SW 1271 (cell line): ENCODE results near the gene CLCN1.
"Not testable (repeated sequence)": the region's sequence is repeated elsewhere in the genome, so short reads cannot be mapped to it uniquely, and the experiment has no call there.

Experiments used
- DNase-seq, 2 experiments: peaks; one replicate each; lab custom pipeline; 2025; lab: John Stamatoyannopoulos, UW

The CLCN1 gene

DNA sequence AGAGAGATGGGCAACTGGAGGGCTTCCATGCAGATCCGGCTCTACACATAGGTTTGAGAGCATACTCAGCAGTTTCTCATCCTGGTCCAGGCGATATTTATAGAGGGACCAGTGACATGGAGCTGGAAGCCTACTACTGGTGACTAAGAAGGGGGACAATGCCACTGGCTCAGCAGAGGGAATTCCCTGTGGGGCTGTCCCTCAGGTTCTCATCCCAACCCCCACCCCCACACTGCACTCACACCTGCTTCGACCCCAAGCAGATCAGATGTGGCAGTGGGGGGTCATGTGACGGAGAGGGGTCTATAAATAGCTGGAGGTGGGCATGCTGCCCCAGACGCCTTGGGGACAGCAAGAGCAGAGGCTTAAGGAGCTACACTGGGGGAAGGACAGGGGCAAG lies at the start of gene CLCN1:
CLCN1 (plus strand) TSS at position 336 of the 400 bp plus-strand sequence. CDS start 102 bp downstream, outside the sequence.
- no peak for DNase-seq

DNA sequence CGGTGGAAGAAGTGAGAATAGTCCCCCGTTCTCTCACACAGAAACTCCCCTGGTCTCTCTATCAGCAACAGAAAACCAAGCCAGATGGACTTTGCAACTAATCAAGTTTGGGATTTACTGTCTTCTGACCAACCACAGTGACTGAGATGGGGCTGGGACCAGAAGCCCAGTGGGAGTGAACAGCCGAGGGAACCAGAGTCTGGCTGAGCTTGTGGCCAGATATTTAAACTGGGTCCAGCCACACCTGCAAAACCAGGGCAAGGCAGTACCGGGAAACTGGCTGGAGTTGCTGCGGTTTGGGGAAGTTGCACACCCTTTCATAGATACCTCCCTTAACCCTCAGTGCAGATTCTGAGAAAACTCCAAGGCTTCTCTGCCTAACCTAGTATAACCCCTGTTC lies 46.7 kb upstream of the CLCN1 start:
- no peak for DNase-seq

DNA sequence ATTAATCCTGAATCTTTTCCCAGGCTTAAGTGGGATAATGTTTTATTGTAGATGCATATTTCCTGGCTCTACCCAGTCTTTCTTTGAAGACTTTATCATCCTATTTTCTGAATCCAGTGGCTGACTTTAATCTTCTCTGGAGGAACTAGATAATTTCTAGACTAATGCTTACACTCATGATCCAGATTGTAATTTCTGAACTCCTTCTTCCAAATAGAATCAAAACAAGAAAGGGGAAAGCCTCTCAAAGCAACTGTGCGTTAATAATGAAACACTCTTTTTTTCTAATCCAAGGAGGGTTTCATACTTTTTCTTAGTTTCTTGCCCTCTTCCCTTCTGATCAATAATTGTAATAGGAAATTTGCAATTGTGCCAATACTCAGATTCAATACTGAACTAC lies 44.7 kb upstream of the CLCN1 start:
- no peak for DNase-seq

DNA sequence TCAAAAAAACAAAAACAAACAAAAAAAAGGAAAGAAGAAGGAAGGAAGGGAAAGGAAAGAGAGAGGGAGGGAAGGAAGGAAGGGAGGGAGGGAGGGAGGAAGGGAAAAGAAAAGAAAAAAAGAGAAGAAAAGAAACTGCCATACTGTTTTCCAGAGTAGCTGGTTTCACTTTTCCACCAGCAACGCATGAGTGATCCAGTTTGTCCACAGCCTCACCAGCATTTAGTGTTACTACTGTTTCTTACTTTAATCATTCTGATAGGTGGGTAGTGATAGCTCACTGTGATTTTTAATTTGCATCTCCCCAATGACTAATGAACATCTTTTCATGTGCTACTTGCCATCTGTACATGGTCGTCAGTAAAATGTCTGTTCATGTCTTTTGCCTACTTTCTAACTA lies 43.0 kb upstream of the CLCN1 start:
- no peak for DNase-seq

DNA sequence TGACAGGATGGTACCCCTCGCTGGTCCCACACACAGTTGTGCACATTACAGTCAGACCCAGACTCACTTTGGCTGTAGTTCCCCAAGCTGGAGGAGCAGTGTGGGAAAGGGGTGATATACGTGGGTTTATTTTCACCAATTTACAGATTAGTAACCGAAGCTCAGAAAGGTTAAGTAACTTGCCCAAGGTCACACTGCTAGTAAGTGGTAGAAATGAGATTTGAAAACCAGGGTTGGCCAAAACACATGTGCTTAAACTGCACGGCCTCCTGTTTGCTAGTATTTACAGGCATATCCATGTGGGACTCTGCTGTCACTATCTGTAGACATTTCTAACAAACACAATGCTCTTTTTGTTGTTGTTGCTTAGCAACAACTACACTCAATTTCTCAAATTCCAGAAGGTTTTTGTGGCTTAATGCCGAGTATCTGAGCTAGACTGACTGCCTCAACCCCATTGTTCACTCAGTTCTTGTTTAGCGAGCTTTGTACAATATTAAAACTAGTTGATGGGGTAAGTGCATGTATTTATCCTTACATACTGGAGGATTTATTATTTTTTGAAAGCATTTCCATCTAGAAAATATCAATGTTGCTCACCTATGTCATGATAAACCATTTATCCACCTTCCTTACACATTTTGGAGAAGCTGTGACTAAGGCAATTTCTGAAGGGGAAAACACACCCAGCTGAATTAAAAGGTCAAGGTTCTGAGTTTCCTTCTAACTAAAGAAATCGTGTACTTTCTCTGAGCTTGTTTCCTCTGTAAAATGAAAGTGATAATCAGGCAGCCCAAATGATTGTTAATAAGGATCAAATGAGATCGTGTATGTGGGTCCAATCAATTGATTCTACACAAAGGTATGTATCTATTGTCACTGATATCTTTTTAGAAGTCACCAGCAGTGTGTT lies 36.5 kb upstream of the CLCN1 start:
- peak; percentile 19 to 61 for DNase-seq

DNA sequence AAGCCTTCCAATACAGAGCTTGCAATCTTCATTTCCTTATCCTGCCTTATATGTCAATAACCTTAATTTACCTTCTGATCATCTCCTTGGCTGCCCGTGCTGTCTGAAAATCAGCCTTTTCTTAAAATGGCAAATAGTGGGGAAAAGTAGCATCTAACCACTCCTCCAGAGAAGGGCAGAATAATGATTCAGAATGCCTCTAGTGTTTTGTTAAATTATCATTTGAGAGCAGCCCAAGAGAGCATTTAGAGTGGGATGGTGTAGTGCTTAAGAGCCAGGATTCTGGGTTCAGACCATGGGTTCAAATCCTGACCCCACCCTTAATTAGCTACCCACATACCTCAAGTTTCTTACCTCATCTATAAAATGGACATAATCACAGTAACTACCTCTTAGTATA lies 35.8 kb upstream of the CLCN1 start:
- DNase-seq = no peak

DNA sequence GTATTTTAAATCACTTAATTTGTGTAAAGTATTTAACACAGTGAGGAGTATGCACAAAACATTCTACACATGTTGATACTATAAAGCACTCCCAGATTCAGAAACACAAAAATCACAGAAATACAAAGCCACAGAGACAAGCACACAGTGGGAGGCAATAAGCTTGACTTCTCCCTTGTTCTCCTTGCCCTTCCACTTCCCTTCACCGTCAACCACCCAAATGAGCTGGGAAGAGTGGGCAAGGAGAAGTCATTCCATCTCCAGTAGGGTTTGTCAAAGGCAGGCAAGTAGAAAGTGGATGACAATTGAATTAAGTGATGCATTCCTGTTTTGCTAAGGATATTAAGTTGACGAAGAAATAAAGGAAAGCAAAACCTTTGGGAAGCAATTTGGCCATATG lies 35.3 kb upstream of the CLCN1 start:
- DNase-seq = no peak

DNA sequence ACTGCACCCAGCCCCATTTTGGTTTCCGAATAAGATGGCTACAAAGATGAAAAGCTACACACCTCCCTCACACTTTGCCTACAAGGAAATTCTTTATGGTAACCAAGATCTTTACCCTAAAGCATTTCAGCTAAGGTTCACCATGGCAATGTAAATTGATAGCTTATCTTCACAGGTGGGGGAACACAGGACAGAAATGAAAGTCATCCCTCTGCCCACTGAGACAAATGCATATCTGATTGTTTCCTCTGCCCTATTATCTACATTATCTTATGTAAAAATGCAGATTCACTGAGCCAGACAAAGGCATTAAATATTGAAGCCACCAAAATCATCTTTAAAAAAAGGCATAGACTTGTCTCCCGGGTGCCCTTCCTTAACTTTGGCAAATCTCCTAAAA lies 34.4 kb upstream of the CLCN1 start:
- DNase-seq = no peak

DNA sequence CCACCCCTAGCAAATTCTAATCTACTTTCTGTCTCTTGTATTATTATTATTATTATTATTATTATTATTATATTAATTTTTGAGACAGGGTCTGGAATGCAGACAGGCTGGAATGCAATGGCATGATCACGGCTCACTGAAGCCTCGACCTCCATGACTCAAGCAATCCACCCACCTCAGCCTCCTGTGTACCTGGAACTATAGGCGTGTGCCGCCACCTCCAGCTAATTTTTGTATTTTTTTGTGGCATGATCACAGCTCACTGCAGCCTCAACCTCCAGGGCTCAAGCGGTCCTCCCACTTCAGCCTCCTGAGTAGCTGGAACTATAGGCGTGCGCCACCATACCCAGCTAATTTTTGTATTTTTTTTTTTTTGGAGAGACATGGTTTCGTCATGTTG lies 33.8 kb upstream of the CLCN1 start:
- no peak for DNase-seq

DNA sequence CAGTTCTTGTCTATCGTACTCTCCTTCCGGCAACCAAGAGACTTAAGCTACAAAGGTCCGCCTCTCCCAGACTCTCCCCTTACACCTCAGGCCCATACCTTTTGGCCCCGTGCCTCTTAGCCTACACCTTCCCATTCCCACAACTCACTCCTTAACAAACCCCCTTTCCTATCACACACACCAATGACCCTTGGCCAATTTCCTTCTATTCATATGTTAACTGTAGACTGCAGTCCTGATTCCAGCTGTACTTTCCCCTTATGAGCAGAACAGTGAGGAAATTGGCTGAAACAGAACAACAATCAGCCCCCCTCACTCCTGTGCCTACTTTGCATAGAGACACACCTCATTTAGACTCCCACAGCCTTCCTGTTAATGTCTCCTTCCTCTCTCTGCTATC lies 32.5 kb upstream of the CLCN1 start:
- DNase-seq = no peak

DNA sequence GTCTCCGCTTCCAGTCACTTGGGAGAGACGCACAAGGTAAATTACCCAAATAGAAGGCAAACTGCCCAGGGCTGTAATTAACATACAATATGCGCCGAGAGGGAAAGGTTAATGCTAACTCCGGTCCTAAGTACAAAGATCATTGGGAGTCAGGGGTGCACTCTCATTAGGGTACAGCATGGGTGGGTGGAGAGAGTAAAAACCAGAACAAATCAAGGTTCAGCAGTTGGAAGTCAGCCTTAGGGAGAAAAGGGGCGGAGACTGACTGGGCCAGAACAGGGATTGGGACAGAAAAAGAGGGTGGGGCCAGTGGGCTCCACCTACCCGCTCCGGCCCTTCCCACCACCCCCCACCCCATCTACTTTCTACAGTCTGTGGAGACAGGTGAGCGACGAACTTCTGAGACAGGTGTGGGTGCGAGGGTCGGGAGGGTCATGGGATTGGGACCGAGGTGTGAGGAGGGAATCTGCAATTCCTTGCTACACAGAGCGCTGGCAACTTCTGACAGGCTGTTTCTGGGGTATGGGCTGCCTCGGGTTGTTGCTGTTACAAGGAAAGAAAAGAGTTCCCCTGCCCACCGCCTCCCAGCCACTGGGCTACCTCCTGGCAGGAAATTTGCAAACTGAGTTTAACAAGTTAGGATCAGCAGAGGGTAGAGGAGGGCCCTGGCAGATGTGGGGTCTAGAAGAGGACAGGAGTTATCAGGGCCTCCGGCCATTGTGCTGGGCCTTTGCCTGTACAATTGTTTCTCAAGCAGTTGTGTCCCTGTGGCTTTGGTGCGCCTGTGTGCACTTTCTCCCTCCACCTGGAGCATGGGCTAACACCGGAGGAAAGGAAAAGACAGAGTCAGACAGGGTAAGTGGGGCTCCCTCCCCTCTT lies 31.1 kb upstream of the CLCN1 start, which contains the start of gene TMEM139:
TMEM139 (plus strand) TSS at position 368 of the 879 bp plus-strand sequence. CDS start 1,000 bp downstream, outside the sequence.
- DNase-seq = no peak

DNA sequence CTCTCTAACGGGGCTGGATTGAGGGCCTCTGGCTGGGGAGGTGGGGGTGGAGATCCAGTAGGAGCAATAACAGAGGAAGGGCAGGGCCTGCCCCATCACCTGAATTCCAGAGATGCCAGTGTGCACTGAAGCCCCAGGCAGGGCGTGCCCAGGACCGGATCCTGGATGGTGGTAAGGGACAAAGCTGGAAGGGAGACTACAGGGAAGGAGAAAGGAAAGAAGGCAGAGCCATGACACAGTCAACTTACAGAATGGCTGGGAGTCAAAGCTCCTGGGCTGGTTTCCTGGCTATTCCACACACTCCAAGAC lies 30.5 kb upstream of the CLCN1 start:
- no peak for DNase-seq

DNA sequence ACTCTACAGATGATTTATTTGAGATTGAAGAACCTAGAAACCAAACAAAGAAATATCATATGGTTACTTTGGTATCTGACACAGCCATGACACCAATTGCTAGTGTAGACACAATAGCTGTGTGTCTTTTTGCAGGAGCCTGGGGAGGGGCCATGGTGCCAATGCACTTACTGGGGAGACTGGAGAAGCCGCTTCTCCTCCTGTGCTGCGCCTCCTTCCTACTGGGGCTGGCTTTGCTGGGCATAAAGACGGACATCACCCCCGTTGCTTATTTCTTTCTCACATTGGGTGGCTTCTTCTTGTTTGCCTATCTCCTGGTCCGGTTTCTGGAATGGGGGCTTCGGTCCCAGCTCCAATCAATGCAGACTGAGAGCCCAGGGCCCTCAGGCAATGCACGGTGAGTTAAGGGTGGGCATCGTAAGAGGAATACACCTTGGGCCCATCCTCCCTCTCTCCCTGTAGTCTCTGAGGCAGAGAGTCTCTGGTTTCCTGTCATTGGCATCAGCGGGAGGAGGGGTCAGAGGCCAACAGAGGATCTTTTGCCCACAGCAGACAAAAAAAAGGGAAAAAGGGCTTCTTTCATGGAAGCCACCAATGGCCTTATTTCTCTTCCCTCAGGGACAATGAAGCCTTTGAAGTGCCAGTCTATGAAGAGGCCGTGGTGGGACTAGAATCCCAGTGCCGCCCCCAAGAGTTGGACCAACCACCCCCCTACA lies 29.9 kb upstream of the CLCN1 start:
- no peak for DNase-seq

DNA sequence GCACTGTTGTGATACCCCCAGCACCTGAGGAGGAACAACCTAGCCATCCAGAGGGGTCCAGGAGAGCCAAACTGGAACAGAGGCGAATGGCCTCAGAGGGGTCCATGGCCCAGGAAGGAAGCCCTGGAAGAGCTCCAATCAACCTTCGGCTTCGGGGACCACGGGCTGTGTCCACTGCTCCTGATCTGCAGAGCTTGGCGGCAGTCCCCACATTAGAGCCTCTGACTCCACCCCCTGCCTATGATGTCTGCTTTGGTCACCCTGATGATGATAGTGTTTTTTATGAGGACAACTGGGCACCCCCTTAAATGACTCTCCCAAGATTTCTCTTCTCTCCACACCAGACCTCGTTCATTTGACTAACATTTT lies 29.4 kb upstream of the CLCN1 start:
- no peak for DNase-seq

DNA sequence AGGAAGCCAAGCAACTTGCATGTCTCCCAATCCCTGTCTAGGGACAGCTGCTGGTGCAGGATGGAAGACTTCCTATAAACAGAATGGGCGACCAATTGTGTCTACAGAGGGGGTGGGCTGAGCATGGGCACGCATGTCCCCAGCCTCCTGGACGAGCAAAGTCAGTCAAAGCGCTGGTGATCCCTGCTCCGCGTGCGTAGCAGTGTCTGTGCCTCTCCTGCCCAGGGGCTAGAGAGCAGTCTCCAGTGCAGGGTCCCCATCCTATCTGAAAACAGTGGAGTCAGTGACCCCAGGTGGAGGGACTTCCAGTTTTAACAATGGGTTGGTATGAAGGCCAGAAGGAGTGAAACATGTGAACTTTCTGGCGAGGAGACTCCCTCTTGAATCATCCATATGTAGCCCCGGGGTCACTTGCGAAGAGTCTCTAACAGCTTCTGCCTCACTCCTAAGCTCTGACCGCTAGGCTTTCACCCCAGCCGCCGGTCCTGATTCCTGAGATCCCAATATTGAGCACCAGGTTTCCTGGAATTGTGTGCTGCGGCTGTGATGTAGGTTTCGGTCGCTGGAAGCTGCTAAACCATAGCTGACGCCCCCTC lies 28.5 kb upstream of the CLCN1 start:
- no peak for DNase-seq

DNA sequence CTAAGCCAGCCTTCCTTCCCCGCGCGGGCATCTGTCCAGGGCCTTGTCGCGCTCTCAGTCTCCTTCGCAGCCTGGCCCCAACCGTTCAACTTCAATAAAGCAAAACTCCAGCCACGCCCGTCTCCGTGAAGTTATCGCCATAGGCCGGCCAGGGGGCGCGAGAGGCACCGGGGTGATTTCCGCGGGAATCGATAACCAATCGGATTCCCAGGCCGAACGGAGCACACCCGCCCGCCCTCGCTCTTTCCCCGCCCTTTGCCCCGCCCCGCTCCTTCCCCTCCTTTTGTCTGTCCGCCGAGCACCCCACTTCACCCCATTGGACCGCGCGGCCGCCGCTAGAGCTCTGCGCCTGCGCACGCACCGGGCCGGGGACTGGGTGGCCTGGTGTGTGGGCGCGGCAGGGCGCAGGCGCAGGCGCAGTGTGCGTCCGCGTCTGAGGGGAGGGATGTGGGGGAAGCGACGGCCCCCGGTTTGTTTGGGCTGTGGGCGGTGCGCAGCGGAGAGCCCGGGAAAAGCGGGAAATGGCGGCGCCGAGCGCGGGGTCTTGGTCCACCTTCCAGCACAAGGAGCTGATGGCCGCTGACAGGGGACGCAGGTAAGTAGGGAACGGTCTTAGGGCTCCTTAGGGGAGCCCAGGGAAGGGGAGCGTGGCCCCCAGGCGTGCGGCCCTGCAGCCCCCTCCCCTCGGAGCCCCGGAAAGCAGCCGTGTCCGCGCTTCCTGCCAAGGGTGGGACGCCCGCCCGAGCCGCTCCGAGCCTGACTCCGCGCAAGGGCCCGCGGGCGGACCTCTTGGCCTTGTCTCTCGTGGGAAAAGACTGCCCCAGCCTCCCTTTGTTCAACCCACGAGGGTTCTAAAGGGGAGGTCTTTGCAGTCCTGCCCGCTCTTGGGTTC lies 27.7 kb upstream of the CLCN1 start, which contains the start of gene CASP2:
CASP2 (plus strand) TSS at position 417 of the 892 bp plus-strand sequence; CDS start at position 522, 105 bp downstream.
- DNase-seq = peak; percentile 80 to 94

DNA sequence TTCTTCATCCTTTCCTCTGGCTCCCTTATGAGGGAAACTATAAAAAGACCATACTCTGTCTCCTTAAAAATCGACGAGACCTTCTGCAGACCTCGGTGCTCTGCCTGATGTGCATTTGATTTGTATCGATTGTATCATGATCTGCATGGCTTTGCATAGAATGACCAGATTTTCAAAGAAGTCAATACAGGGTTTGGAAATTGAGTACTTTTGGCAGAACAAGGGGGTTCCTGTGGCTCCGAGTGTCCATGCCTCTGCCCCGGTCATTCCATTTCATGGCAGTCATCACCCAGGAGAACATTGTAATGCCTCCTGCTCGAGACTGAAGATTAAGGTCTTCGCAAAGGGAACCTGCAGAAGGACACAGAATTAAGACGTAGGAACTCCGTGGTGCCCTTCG lies 27.1 kb upstream of the CLCN1 start:
- DNase-seq = no peak

DNA sequence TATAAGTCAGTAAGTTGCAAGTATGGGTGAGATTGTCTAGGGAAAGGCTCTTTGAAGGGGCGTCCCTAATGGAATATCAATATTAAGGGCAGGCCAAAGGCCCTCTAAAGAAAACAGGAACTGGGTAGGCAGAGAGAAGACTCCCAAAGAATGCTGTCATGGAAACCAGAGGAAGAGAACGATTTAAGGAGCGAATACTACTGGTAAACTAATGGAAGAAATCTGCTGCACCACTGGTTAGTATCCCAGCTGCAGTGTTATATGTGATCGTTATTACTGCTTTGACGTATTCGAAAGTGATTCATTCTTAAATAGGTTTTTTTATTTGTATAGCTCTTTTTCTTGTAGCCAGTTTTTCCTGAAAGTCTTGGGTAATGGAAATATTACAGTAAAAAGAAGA lies 26.5 kb upstream of the CLCN1 start:
- DNase-seq = no peak

DNA sequence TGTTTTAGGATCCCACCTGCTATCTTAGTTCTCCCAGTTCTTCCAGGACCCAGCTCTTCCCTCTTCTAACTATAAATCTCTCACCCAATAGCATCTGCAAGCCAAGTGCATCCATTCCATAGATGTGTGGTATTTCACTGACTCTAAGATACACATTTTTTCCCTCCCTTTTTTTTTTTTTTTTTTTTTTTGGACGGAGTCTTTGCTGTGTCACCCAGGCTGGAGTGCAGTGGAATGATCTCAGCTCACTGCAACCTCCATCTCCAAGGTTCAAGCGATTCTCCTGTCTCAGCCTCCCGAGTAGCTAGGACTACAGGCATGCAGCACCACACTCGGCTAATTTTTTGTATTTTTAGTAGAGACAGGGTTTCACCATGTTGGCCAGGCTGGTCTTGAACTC lies 26.0 kb upstream of the CLCN1 start:
- not testable (repeated sequence) for DNase-seq

DNA sequence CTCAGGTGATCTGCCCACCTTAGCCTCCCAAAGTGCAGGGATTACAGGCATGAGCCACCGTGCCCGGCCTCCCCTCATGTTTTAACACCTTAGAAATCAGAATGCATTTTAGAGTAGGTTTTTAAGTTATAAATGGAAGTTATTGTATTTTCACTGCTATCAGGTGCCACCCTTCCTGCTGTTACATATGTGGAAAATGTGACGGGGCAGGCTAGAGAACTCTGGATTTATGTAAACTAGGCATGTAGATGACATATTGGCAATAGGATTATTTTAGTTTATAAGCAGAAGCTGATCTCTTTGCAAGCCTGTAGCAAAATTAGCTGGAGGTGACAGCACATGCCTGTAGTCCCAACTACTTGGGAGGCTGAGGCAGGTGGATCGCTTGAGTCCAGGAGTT lies 25.6 kb upstream of the CLCN1 start:
- DNase-seq = no peak

DNA sequence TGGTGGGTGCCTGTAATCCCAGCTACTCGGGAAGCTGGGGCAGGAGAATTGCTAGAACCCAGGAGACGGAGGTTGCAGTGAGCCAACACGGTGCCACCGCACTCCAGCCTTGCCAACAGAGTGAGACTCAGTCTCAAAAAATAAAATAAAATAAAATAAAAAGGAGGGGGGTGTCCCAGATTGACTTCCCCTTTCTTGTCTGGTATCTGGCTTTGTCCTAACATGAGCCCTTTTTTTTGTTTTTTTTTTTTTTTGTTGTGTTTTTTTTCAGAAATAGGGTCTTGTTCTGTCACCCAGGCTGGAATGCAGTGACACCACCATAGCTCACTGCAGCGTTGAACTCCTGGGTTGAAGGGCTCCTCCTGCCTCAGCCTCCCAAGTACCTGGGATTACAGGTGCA lies 23.0 kb upstream of the CLCN1 start:
- no peak for DNase-seq
